Measurements from ENCODE around the gene DPP6. TPM values are rescaled to one million over a fixed set of nuclear protein-coding genes. Genes with fewer than 3 reads are reported as not detected.
"Not testable (repeated sequence)": the region's sequence is repeated elsewhere in the genome, so short reads cannot be mapped to it uniquely, and the experiment has no call there.

Gene DPP6
- total RNA-seq, 1 donor from 2014 or later: 1.4 TPM

- Mint-ChIP-seq H3K9me3 (ENCODE audit: unreplicated experiment) (peaks cover 8% of the 10 kb centered on the region), H3K4me1 (ENCODE audit: unreplicated experiment) (no peaks in the 10 kb centered on the region), H3K36me3 (ENCODE audit: low read depth, unreplicated experiment) (peaks cover 7% of the 10 kb centered on the region), H3K4me3 (ENCODE audit: unreplicated experiment) (no peak overlapping the region), H3K27ac (ENCODE audit: unreplicated experiment) (no peak overlapping the region), H3K27me3 (ENCODE audit: unreplicated experiment) (no peaks in the 10 kb centered on the region)
- no peak for DNase-seq (ENCODE audit: low spot score)
- TF ChIP-seq CTCF (IDR thresholded peaks at IDR 0.05; ENCODE audit: unreplicated experiment): no peak
These were observed 877.0 kb downstream of the DPP6 start for GRCh38 chr7:154929006-154929726.

- H3K4me1 Mint-ChIP-seq (ENCODE audit: unreplicated experiment): no peaks in the 10 kb centered on the region
- no peak for DNase-seq (ENCODE audit: low spot score)
- H3K36me3 Mint-ChIP-seq (ENCODE audit: low read depth, unreplicated experiment): peaks cover 11% of the 10 kb centered on the region
These were observed 879.7 kb downstream of the DPP6 start for GRCh38 chr7:154931906-154932305.

DNA sequence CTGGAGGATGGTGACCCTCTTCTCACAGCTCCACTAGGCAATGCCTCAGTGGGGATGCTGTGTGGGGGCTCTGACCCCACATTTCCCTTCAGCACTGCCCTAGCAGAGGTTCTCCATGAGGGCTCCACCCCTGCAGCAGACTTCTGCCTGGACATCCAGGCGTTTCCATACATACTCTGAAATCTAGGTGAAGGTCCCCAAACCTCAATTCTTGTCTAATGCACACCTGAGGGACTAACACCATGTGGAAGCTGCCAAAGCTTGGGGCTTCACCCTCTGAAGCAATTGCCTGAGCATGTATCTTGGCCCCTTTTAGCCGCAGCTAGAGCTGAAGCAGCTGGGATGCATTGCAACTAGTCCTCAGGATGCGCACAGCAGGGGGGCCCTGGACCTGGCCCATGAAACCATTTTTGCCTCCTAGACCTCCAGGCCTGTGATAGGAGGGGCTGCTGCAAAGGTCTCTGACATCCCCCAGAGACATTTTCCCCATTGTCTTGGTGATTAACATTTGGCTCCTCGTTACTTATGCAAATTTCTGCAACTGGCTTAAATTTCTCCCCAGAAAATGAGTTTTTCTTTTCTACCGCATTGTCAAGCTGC is 882.3 kb downstream of the DPP6 start:
- H3K4me1 Mint-ChIP-seq (ENCODE audit: unreplicated experiment); H3K27ac Mint-ChIP-seq (ENCODE audit: unreplicated experiment); H3K4me3 Mint-ChIP-seq (ENCODE audit: unreplicated experiment); H3K27me3 Mint-ChIP-seq (ENCODE audit: unreplicated experiment); DNase-seq (ENCODE audit: low spot score); H3K9me3 Mint-ChIP-seq (ENCODE audit: unreplicated experiment): not testable (repeated sequence)
- peaks cover 11% of the 10 kb centered on the region for H3K36me3 Mint-ChIP-seq (ENCODE audit: low read depth, unreplicated experiment)

More at GRCh38 chr7:154931906-154932305, 879.7 kb downstream of the DPP6 start:
- TF ChIP-seq CTCF (IDR thresholded peaks at IDR 0.05; ENCODE audit: unreplicated experiment): no peak
- H3K4me3 Mint-ChIP-seq (ENCODE audit: unreplicated experiment): no peak overlapping the region
- peaks cover 8% of the 10 kb centered on the region for H3K9me3 Mint-ChIP-seq (ENCODE audit: unreplicated experiment)
- H3K27me3 Mint-ChIP-seq (ENCODE audit: unreplicated experiment): no peaks in the 10 kb centered on the region
- no peak overlapping the region for H3K27ac Mint-ChIP-seq (ENCODE audit: unreplicated experiment)

DNA sequence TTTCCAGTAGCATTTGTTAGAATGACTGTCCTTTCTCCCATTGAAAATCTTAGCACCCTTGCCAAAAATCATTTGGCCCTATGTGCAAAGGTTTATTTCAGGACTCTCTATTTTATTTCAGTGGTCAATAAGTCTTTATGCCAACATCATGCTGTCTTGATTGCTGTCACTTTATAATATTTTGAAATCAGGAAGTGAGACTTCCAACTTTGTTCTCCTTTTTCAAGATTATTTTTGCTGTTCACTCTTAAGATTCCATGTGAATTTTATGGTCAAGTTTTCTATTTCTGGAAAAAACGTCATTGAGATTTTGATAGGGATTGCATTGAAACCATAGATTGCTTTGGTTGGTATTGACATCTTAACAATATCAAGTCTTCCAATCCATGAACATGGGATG is 885.6 kb downstream of the DPP6 start:
- Mint-ChIP-seq H3K27me3 (ENCODE audit: unreplicated experiment) (no peaks in the 10 kb centered on the region), H3K4me1 (ENCODE audit: unreplicated experiment) (no peaks in the 10 kb centered on the region), H3K9me3 (ENCODE audit: unreplicated experiment) (peaks cover 8% of the 10 kb centered on the region), H3K4me3 (ENCODE audit: unreplicated experiment) (no peak overlapping the region), H3K36me3 (ENCODE audit: low read depth, unreplicated experiment) (peaks cover 23% of the 10 kb centered on the region), H3K27ac (ENCODE audit: unreplicated experiment) (no peak overlapping the region)
- DNase-seq (ENCODE audit: low spot score): no peak
- no peak for TF ChIP-seq CTCF (IDR thresholded peaks at IDR 0.05; ENCODE audit: unreplicated experiment)

DNA sequence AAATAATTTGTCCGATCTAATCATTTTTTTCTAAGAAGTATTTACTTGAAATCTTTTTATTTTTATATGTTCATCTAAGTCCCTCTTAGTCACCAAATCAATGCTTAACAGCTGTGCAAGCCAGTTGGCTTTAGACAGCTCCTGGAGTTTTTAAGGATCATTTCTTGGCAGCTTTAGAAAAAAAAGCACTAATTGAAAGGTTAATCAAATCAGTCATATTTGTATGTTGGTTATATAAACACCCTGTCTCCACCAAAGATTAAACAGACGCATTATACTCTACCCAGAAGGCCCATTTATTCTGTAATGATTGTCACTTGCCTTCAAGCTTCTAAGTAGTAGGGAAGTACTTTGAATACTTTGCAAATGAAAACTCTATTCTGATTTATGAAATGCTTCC is 890.5 kb downstream of the DPP6 start:
- TF ChIP-seq CTCF (IDR thresholded peaks at IDR 0.05; ENCODE audit: unreplicated experiment): no peak
- Mint-ChIP-seq H3K27me3 (ENCODE audit: unreplicated experiment) (no peaks in the 10 kb centered on the region), H3K4me3 (ENCODE audit: unreplicated experiment) (no peak overlapping the region), H3K9me3 (ENCODE audit: unreplicated experiment) (no peaks in the 10 kb centered on the region), H3K36me3 (ENCODE audit: low read depth, unreplicated experiment) (peaks cover 12% of the 10 kb centered on the region), H3K4me1 (ENCODE audit: unreplicated experiment) (no peaks in the 10 kb centered on the region), H3K27ac (ENCODE audit: unreplicated experiment) (no peak overlapping the region)
- DNase-seq (ENCODE audit: low spot score): no peak
